ENCODE results near the gene EML6.

Gene EML6

DNA sequence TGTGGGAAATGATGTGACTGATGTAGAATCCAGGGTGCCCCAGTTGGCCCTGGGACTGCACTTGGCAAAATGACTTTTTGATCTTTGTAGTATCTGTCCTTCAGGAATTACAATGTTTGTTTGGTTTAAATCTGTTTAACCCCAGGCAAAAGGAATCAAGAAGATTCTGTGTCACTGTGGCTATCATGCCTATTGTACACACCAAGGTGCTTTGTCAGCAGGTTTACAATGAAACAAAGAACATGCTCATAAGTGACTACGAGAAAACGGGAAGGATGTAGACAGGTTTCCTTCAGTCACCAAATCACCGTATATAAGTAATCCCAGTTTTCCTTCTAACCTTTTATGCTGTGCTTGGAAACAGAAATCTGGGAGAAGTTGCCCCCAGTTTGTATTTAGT is 217.3 kb downstream of the EML6 start:
- Histone ChIP-seq H3K4me3 (no peak overlapping the region), H3K9me3 (ENCODE audit: low read depth, low read length) (no peaks in the 10 kb centered on the region), H3K27ac (no peak overlapping the region), H3K36me3 (ENCODE audit: insufficient read depth, low read length) (no peaks in the 10 kb centered on the region), H3K9ac (ENCODE audit: insufficient read length) (no peak overlapping the region)
- no peak for DNase-seq (ENCODE audit: low read depth, low spot score)
- no peak for TF ChIP-seq FOXP2 (optimal IDR thresholded peaks at IDR 0.05; ENCODE audit: control extremely low read depth, extremely low read length, insufficient read depth)
- no peak for TF ChIP-seq POLR2AphosphoS5 (IDR thresholded peaks at IDR 0.05; ENCODE audit: borderline replicate concordance, low read depth, low read length)
- TF ChIP-seq EZH2 (IDR thresholded peaks at IDR 0.05): no peak

DNA sequence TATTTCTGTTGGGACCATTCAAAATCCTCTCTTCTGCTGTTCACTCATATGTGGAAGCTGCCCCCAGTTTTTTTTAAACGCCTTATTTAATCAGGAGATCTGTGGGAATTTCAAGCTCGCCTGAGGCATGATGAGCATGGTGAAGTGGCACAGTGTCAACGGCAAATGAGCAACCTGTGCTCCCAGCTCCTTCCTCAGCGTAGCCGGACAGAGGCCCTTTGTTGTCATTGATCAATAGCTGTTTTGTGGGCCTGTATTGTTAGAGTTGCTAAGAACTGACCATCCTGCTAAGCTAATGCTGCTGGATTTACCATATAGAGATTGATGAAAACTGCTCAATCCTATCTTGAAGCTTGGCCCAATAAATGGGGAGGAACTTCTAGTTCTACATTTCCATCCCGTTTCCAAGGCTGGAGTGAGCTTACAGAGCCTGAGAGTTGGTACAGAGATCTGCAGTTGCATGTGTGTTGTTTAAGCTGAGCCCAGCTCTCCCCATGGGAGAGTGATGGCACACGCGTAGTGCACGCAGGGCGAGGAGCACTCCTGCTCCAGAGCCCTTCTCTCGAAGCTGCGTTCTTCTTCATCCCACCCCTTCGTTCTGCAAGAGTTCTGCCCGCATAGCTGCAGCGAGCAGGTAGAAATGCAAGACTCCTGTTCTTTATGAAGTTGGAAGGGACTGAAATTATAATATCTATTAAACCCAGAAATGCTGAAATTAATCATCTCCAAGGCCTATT is 218.0 kb downstream of the EML6 start:
- TF ChIP-seq FOXP2 (optimal IDR thresholded peaks at IDR 0.05; ENCODE audit: control extremely low read depth, extremely low read length, insufficient read depth) (no peak), EZH2 (IDR thresholded peaks at IDR 0.05) (no peak), POLR2AphosphoS5 (IDR thresholded peaks at IDR 0.05; ENCODE audit: borderline replicate concordance, low read depth, low read length) (no peak)
- H3K9me3 ChIP-seq (ENCODE audit: low read depth, low read length): no peaks in the 10 kb centered on the region
- H3K36me3 ChIP-seq (ENCODE audit: insufficient read depth, low read length): no peaks in the 10 kb centered on the region
- no peak for DNase-seq (ENCODE audit: low read depth, low spot score)
- no peak overlapping the region for H3K9ac ChIP-seq (ENCODE audit: insufficient read length)
- no peak overlapping the region for H3K4me3 ChIP-seq
- H3K27ac ChIP-seq: no peak overlapping the region

DNA sequence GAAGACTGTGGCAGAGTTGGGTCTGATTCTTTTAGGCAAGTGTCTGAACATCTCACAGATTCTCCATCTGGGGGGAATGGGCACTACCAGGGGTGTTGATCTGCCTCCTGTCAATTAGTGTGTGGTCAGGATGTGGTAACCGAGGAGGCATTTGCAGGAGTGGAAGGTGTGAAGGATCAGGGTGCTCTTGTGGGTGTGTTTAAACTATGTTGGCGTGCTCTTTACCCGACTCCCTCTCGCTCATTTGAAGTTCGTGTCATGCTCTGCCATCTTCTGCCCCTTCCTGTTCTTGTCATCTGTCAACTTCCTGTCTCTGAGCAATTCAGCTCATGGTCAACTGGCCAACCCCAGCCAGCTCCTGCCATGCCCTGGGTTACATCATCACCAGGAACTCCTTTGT is 218.9 kb downstream of the EML6 start:
- no peak for DNase-seq (ENCODE audit: low read depth, low spot score)
- TF ChIP-seq POLR2AphosphoS5 (IDR thresholded peaks at IDR 0.05; ENCODE audit: borderline replicate concordance, low read depth, low read length) (no peak), FOXP2 (optimal IDR thresholded peaks at IDR 0.05; ENCODE audit: control extremely low read depth, extremely low read length, insufficient read depth) (no peak), EZH2 (IDR thresholded peaks at IDR 0.05) (no peak)
- no peak overlapping the region for H3K27ac ChIP-seq
- H3K9me3 ChIP-seq (ENCODE audit: low read depth, low read length): no peaks in the 10 kb centered on the region
- H3K36me3 ChIP-seq (ENCODE audit: insufficient read depth, low read length): no peaks in the 10 kb centered on the region
- no peak overlapping the region for H3K4me3 ChIP-seq
- no peak overlapping the region for H3K9ac ChIP-seq (ENCODE audit: insufficient read length)

DNA sequence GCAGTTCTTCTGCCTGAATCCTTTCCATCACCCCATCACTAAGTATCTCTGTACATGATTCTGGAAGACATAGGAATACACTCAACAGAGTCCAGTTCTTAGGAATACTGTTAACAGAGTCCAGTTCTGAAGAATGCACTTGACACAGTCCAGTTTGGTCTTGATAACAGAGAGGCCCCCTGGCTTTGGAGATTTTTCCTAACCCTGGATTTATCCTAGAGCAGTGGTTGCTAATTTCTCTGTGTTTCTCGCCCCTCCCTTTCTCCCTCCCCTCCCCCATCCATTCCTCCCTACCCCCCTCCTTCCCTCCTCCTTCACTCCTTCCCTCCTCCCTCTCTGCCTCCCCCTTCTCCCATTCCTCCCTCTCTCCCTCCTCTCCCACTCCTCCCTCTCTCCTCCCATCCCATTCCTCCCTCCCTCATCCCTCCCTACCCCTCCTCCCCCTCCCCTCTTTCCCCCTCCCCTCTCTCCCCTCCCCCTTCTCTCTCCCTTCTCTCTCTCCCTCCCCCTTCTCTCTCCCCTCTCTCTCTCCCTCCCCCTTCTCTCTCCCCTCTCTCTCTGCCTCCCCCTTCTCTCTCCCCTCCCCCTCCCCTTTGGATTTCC is 221.4 kb downstream of the EML6 start:
- no peaks in the 10 kb centered on the region for H3K9me3 ChIP-seq (ENCODE audit: low read depth, low read length)
- no peak for TF ChIP-seq POLR2AphosphoS5 (IDR thresholded peaks at IDR 0.05; ENCODE audit: borderline replicate concordance, low read depth, low read length)
- TF ChIP-seq FOXP2 (optimal IDR thresholded peaks at IDR 0.05; ENCODE audit: control extremely low read depth, extremely low read length, insufficient read depth): no peak
- TF ChIP-seq EZH2 (IDR thresholded peaks at IDR 0.05): no peak
- H3K27ac ChIP-seq: no peak overlapping the region
- no peak overlapping the region for H3K9ac ChIP-seq (ENCODE audit: insufficient read length)
- no peaks in the 10 kb centered on the region for H3K36me3 ChIP-seq (ENCODE audit: insufficient read depth, low read length)
- no peak overlapping the region for H3K4me3 ChIP-seq
- no peak for DNase-seq (ENCODE audit: low read depth, low spot score)

DNA sequence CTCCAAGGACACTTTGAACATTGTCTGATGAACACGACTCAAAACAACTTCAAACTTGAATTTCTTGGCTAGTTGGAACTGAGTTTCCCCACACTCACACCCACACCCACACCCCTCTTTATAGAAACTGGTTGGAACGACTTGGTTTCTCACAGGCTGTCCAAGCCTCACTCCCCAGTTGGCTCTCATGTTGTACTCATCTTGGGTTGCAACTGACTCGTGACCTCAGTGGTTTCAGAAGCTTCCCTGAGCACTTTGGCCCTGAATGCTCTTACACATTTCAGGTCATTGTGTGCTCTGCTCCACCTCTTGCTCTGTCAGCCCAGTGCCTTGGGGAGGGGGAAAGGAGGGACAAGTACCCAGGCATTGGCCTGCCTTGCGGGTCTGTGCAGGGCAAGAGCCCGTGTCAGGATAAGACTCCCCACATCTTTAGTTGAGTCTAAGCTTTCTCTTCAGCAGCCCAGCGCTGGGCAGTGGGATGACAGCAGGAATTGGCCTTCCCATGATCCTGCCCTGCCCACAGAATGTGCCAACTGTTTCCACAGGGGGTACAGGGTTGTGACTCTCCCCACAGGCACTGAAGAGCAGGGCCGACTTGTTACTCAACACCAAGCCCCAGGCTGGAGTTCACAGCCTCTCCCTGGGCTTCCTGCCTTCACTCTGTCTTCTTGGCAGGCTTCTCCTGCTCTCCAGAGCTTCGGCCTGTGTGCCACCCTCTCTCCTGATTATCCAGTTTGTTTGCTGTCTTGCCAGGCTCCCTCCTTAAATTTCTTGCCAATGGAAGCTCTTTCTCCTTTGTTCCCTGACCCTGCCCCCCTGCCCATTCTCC is 222.1 kb downstream of the EML6 start:
- H3K9me3 ChIP-seq (ENCODE audit: low read depth, low read length): no peaks in the 10 kb centered on the region
- no peak for DNase-seq (ENCODE audit: low read depth, low spot score)
- H3K9ac ChIP-seq (ENCODE audit: insufficient read length): no peak overlapping the region
- H3K27ac ChIP-seq: no peak overlapping the region
- H3K36me3 ChIP-seq (ENCODE audit: insufficient read depth, low read length): no peaks in the 10 kb centered on the region
- TF ChIP-seq FOXP2 (optimal IDR thresholded peaks at IDR 0.05; ENCODE audit: control extremely low read depth, extremely low read length, insufficient read depth) (no peak), POLR2AphosphoS5 (IDR thresholded peaks at IDR 0.05; ENCODE audit: borderline replicate concordance, low read depth, low read length) (no peak), EZH2 (IDR thresholded peaks at IDR 0.05) (no peak)
- H3K4me3 ChIP-seq: no peak overlapping the region

DNA sequence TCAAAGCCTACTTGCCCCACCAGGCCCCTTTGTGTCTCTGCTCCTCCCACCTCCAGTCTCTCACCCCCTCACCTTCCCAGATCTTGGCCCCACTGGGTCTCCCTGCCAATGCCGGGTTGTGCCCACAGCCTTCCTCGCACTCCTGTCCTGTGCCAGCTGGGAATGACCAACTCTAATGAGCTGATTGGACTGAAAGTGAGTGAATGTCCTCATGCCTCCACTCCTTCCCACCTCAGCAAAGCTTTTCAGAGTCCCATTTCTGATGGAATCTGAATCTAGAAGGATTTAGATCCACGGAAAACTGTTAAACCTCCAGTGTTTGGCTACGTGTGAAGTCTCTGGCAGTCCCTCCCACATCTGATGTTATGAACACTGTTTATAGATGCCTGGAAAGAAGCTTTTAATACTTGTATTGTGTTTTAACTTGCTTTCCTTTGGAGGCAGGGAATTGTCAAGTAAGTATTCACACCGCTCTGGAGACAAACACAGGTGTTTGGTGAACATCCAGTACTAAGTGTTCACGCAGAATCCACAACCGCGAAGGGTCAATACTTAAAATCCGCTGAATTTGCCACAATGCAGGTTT is 222.9 kb downstream of the EML6 start:
- no peak for DNase-seq (ENCODE audit: low read depth, low spot score)
- H3K4me3 ChIP-seq: no peak overlapping the region
- no peaks in the 10 kb centered on the region for H3K36me3 ChIP-seq (ENCODE audit: insufficient read depth, low read length)
- H3K27ac ChIP-seq: no peak overlapping the region
- no peak overlapping the region for H3K9ac ChIP-seq (ENCODE audit: insufficient read length)
- H3K9me3 ChIP-seq (ENCODE audit: low read depth, low read length): no peaks in the 10 kb centered on the region
- TF ChIP-seq POLR2AphosphoS5 (IDR thresholded peaks at IDR 0.05; ENCODE audit: borderline replicate concordance, low read depth, low read length): no peak
- TF ChIP-seq EZH2 (IDR thresholded peaks at IDR 0.05): no peak
- TF ChIP-seq FOXP2 (optimal IDR thresholded peaks at IDR 0.05; ENCODE audit: control extremely low read depth, extremely low read length, insufficient read depth): no peak

DNA sequence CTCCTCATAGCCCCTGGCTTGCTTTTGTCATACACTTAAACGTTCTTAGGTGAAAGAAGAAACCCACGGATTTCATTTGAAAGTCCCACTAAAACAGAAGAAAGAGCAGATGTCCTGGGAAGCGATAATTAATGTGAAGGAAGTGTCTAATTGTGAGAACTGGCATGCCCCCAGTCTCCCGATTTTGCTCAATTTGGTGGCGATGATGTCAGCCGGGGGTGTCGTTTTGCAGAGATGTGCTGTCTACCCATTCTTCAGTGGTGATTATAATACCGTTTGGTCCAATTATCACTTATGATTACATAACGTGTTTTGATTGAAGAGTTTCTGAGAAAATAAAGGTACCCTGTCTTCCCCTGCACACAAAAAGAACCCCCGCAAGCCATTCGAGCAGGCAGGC is 223.7 kb downstream of the EML6 start:
- Histone ChIP-seq H3K27ac (no peak overlapping the region), H3K4me3 (no peak overlapping the region), H3K9me3 (ENCODE audit: low read depth, low read length) (no peaks in the 10 kb centered on the region), H3K36me3 (ENCODE audit: insufficient read depth, low read length) (no peaks in the 10 kb centered on the region), H3K9ac (ENCODE audit: insufficient read length) (no peak overlapping the region)
- TF ChIP-seq EZH2 (IDR thresholded peaks at IDR 0.05) (no peak), POLR2AphosphoS5 (IDR thresholded peaks at IDR 0.05; ENCODE audit: borderline replicate concordance, low read depth, low read length) (no peak), FOXP2 (optimal IDR thresholded peaks at IDR 0.05; ENCODE audit: control extremely low read depth, extremely low read length, insufficient read depth) (no peak)
- DNase-seq (ENCODE audit: low read depth, low spot score): no peak

DNA sequence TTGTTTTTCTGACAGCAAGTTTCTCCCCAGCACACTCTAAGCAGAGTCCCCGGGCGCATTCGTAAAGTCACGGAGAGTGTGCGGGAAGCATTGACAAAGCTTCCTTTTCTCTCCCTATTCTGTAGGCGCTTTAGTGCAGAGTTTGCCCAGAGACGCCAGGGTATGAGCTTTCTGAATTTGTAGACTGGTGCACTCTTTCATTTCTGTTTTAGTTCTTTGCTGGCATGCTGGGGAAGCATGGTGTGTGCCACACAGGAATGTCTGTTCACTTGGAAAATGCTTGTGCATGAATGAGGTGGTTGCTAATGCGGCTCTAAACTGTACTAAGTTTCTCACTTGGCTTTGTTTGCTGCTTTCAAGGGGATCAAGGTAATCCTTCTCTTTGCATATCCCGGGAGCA is 224.2 kb downstream of the EML6 start:
- DNase-seq (ENCODE audit: low read depth, low spot score): no peak
- H3K27ac ChIP-seq: no peak overlapping the region
- H3K4me3 ChIP-seq: no peak overlapping the region
- no peak for TF ChIP-seq EZH2 (IDR thresholded peaks at IDR 0.05)
- TF ChIP-seq FOXP2 (optimal IDR thresholded peaks at IDR 0.05; ENCODE audit: control extremely low read depth, extremely low read length, insufficient read depth): no peak
- TF ChIP-seq POLR2AphosphoS5 (IDR thresholded peaks at IDR 0.05; ENCODE audit: borderline replicate concordance, low read depth, low read length): no peak
- H3K9me3 ChIP-seq (ENCODE audit: low read depth, low read length): no peaks in the 10 kb centered on the region
- no peak overlapping the region for H3K9ac ChIP-seq (ENCODE audit: insufficient read length)
- no peaks in the 10 kb centered on the region for H3K36me3 ChIP-seq (ENCODE audit: insufficient read depth, low read length)

Measured in SK-N-MC (cell line).